GM12878 (cell line): ENCODE results near the gene FARS2. TPM values are rescaled to one million over a fixed set of nuclear protein-coding genes. Genes with fewer than 3 reads are reported as not detected.

ENCODE experiments used
- ATAC-seq: fragments of 200-7000 bp; cut with Tn5 transposase; 3 replicates; pipeline ENCODE4 v1.9.1; 2020; ENCODE audit warnings: mild to moderate bottlenecking, moderate library complexity
- BruUV-seq: library from RNA; stranded (reverse); fragments of 400-500 nt; replicated peaks from 2 replicates; lab custom pipeline; 2021; lab: Mats Ljungman, UMichigan
- CTCF ChIA-PET: fragments of 300-600 bp; sonication (Branson Sonifier 250); formaldehyde crosslinking; extraction: SDS; loops from one replicate; lab custom pipeline; 2021; ENCODE audit warnings: inconsistent platforms; lab: Yijun Ruan, JAX
- POLR2A ChIA-PET: fragments of 350-600 bp; formaldehyde crosslinking; extraction: SDS; loops from one replicate; lab custom pipeline; 2021; ENCODE audit warnings: inconsistent platforms; lab: Charles Lee
- RAD21 ChIA-PET: fragments of 300-600 bp; sonication (Branson Sonifier 250); formaldehyde crosslinking; loops from one replicate; lab custom pipeline; 2023; ENCODE audit warnings: antibody characterized with exemption; ENCODE audit not compliant: unreplicated experiment; lab: Charles Lee
- SMC1A ChIA-PET: fragments of 300-600 bp; sonication (Branson Sonifier 250); formaldehyde crosslinking; loops from one replicate; lab custom pipeline; 2023; ENCODE audit not compliant: unreplicated experiment, uncharacterized antibody; lab: Charles Lee
- DNase-seq: peaks from one replicate; pipeline ENCODE4 v3.0.0-alpha.2; 2011; ENCODE audit warnings: low read depth, low spot score
- FAIRE-seq: peaks from 3 replicates; lab custom pipeline; 2011; peaks lifted over from hg19 to GRCh38; lab: Jason Lieb, UNC
- H2AFZ ChIP-seq: 2 replicates; pipeline ENCODE4 v1.6.0; 2011; ENCODE audit warnings: low read depth, low read length, control low read depth; ENCODE audit not compliant: control insufficient read depth
- H3K27ac ChIP-seq: 2 replicates; pipeline ENCODE4 v1.5.1; 2011; ENCODE audit warnings: control low read depth; ENCODE audit not compliant: control insufficient read depth, insufficient read depth
- H3K27me3 ChIP-seq, 2 experiments: replicated peaks in 1 of 2; 2 replicates each; pipeline versions ENCODE4 v1.6.0 to v1.6.1; 2011; ENCODE audit warnings: low read length in 1 of 2; ENCODE audit not compliant: control insufficient read depth in 2 of 2, insufficient read depth in 2 of 2
- H3K36me3 ChIP-seq, 2 experiments: 2 replicates each; pipeline ENCODE4 v1.5.1; 2011; ENCODE audit warnings: low read length in 1 of 2; ENCODE audit not compliant: control insufficient read depth in 2 of 2, insufficient read depth in 2 of 2
- H3K4me1 ChIP-seq: 2 replicates; pipeline ENCODE4 v1.6.1; 2011; ENCODE audit warnings: mild to moderate bottlenecking, low read length, moderate library complexity, mixed read lengths; ENCODE audit not compliant: control insufficient read depth, insufficient read depth
- H3K4me2 ChIP-seq: 2 replicates; pipeline ENCODE4 v1.6.0; 2011; ENCODE audit warnings: control low read depth; ENCODE audit not compliant: control insufficient read depth, insufficient read depth
- H3K4me3 ChIP-seq: fragments of 200-600 bp; sonication (generic); 2 replicates; pipeline ENCODE4 v1.5.1; 2016
- H3K79me2 ChIP-seq: 2 replicates; pipeline ENCODE4 v1.6.0; 2011; ENCODE audit warnings: low read length; ENCODE audit not compliant: control insufficient read depth, insufficient read depth
- H3K9ac ChIP-seq: 2 replicates; pipeline ENCODE4 v1.8.0; 2011; ENCODE audit warnings: low read length, control low read depth, mixed read lengths; ENCODE audit not compliant: control insufficient read depth, insufficient read depth
- H3K9me3 ChIP-seq: replicated peaks from 3 replicates; pipeline ENCODE4 v1.5.1; 2011; ENCODE audit warnings: mild to moderate bottlenecking, low read length; ENCODE audit not compliant: control insufficient read depth, insufficient read depth
- H4K20me1 ChIP-seq: 2 replicates; pipeline ENCODE4 v1.6.0; 2011; ENCODE audit not compliant: control insufficient read depth, insufficient read depth
- MEF2A ChIP-seq: IDR thresholded peaks from 2 replicates; pipeline ENCODE4 v1.6.1; 2011; ENCODE audit warnings: low read depth, mild to moderate bottlenecking, low read length, moderate library complexity; ENCODE audit not compliant: insufficient read depth
- RAD21 ChIP-seq: IDR thresholded peaks from 2 replicates; pipeline ENCODE4 v1.6.1; 2011; ENCODE audit warnings: mild to moderate bottlenecking, low read depth, low read length, moderate library complexity; ENCODE audit not compliant: insufficient read depth
- RUNX3 ChIP-seq: IDR thresholded peaks from 2 replicates; pipeline ENCODE4 v1.6.1; 2012; ENCODE audit warnings: low read length, inconsistent platforms
- SUPT20H ChIP-seq: IDR thresholded peaks from 2 replicates; pipeline ENCODE4 v1.6.1; 2011; ENCODE audit warnings: low read depth, mild to moderate bottlenecking, low read length, moderate library complexity, borderline replicate concordance; ENCODE audit not compliant: control insufficient read depth
- USF1 ChIP-seq: IDR thresholded peaks from 2 replicates; pipeline ENCODE4 v1.6.1; 2011; ENCODE audit warnings: borderline replicate concordance, low read depth, mild to moderate bottlenecking, moderate library complexity, mixed read lengths, low read length; ENCODE audit not compliant: insufficient read depth; ENCODE audit errors: extremely low read length
- WGBS: methylation state at CpG from one replicate; pipeline ENCODE4 v1.1.6; 2016; ENCODE audit warnings: low lambda C conversion rate; ENCODE audit not compliant: insufficient replicate concordance, insufficient coverage; ENCODE audit errors: missing lambda C conversion rate; 5-methylcytosine and 5-hydroxymethylcytosine counted together
- in situ Hi-C: fragments of 300-500 bp; cut with MboI; formaldehyde crosslinking; loops from 9 replicates; pipeline ENCODE4 v1.14.3; 2018; ENCODE audit warnings: mixed read lengths
- intact Hi-C: fragments of 100-400 bp; cut with micrococcal nuclease; formaldehyde crosslinking; loops from one replicate; pipeline ENCODE4 v1.14.2; 2022; ENCODE audit not compliant: unreplicated experiment
- polyA plus RNA-seq, 11 experiments: library from polyadenylated mRNA; depleted of rRNA in 4 of 11; unstranded in 6 of 11; stranded (reverse) in 5 of 11; fragments of >200 nt; fragmentation: Nextera tagmentation in 4 of 11; fragmentation: Illumina TruSeq in 1 of 11; extraction: Ambion mirVana in 4 of 11; extraction: Trizol in 1 of 11; gene quantifications; 1 replicate in 1 of 11; 2 replicates in 10 of 11; pipeline versions ENCODE4 v1.2.1 to v1.2.3, GENCODE V29; 2011 to 2016; ENCODE audit warnings: inconsistent platforms in 2 of 11, missing spikeins in 2 of 11, low read depth in 1 of 11
- total RNA-seq, 4 experiments: library from RNA; depleted of rRNA in 3 of 4; stranded (reverse); fragments of >200 nt in 3 of 4; fragmentation: Illumina TruSeq in 1 of 4; extraction: Trizol in 1 of 4; gene quantifications; 2 replicates each; pipeline versions ENCODE4 v1.2.1 to v1.2.3, GENCODE V29; 2013 to 2021
- TF ChIP-seq, protein P1 (sequence below): IDR thresholded peaks from 2 replicates; pipeline ENCODE4 v1.6.1; 2012; ENCODE audit warnings: low read length, inconsistent platforms
- TF ChIP-seq, protein P2 (sequence below): fragments of 450-650 bp; IDR thresholded peaks from 2 replicates; pipeline ENCODE4 v1.6.1; 2016; ENCODE audit warnings: mild to moderate bottlenecking, moderate library complexity, borderline replicate concordance

The FARS2 gene
- total and polyA plus RNA-seq, 10 of the 15 experiments (the other 5 are each of a cell fraction or from before 2014, with no cell fraction given) = 16.8 to 46.7 (median 25.6) TPM

DNA sequence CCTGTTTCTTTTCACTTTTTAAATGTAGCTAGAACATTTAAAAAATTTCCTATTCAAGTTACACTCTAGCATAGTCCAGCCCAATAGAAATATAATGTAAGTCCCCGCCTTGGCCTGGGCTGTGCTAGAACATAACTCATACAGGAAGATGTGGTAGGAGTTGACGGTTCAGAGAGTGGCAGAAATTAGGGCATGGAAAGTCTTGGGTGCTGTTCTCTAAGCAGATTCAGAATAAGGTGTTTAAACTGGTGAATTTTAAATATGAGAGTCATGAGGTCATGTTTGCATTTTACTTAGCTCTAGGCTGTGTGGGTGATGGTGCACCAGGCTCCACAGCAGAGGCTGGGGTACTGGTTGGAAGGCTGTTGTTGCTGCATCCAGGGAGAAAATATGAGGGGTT, 256.5 kb downstream of the FARS2 start:
- Histone ChIP-seq H3K9ac (no peak overlapping the region), H3K4me3 (no peak overlapping the region), H4K20me1 (no peaks in the 10 kb centered on the region), H3K4me2 (peak overlapping the region; percentile 38; the same call in 1 of the 2 replicates), H3K27me3 (no peaks in the 10 kb centered on the region), H3K27ac (peak overlapping the region; percentile 9; the same call in 1 of the 2 replicates), H2AFZ (no peak overlapping the region), H3K79me2 (peaks cover 1% of the 10 kb centered on the region; the same call in 1 of the 2 replicates), H3K4me1 (peaks cover 37% of the 10 kb centered on the region), H3K9me3 (no peaks in the 10 kb centered on the region), H3K36me3 (no peaks in the 10 kb centered on the region)
- 69% methylated on average over 2 of the region's 2 CpGs for WGBS
- in situ Hi-C loops (no loop called here), intact Hi-C loops (no loop called here)
- CTCF ChIA-PET = interaction anchor here (0.6 to 5.2 kb wide), 2 partner anchors 10 to 351 kb away, joined by 9 to 53 read pairs; no protein-coding TSS in a partner anchor
- BruUV-seq = no TSS peak
- SMC1A ChIA-PET = interaction anchor here (2.7 to 9.1 kb wide), 3 partner anchors 10 to 49 kb away, joined by 19 to 101 read pairs (median 20); no protein-coding TSS in a partner anchor
- POLR2A ChIA-PET = interaction anchor here (4.0 kb wide), 1 partner anchor 10 kb away, joined by 20 read pairs; no protein-coding TSS in a partner anchor
- FAIRE-seq (no peak), DNase-seq (no peak), ATAC-seq (peak; percentile 72)
- RAD21 ChIA-PET = interaction anchor here (1.2 to 4.9 kb wide), 4 partner anchors 11 to 51 kb away, joined by 4 to 33 read pairs (median 6); no protein-coding TSS in a partner anchor
- TF ChIP-seq USF1 (no peak), RUNX3 (peak; percentile 25; the same call in 1 of the 2 replicates), MEF2A (no peak), RAD21 (peak; percentile 6; the same call in 1 of the 2 replicates), SUPT20H (no peak)
- TF ChIP-seq, protein P1, sequence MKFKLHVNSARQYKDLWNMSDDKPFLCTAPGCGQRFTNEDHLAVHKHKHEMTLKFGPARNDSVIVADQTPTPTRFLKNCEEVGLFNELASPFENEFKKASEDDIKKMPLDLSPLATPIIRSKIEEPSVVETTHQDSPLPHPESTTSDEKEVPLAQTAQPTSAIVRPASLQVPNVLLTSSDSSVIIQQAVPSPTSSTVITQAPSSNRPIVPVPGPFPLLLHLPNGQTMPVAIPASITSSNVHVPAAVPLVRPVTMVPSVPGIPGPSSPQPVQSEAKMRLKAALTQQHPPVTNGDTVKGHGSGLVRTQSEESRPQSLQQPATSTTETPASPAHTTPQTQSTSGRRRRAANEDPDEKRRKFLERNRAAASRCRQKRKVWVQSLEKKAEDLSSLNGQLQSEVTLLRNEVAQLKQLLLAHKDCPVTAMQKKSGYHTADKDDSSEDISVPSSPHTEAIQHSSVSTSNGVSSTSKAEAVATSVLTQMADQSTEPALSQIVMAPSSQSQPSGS = no peak
- TF ChIP-seq, protein P2, sequence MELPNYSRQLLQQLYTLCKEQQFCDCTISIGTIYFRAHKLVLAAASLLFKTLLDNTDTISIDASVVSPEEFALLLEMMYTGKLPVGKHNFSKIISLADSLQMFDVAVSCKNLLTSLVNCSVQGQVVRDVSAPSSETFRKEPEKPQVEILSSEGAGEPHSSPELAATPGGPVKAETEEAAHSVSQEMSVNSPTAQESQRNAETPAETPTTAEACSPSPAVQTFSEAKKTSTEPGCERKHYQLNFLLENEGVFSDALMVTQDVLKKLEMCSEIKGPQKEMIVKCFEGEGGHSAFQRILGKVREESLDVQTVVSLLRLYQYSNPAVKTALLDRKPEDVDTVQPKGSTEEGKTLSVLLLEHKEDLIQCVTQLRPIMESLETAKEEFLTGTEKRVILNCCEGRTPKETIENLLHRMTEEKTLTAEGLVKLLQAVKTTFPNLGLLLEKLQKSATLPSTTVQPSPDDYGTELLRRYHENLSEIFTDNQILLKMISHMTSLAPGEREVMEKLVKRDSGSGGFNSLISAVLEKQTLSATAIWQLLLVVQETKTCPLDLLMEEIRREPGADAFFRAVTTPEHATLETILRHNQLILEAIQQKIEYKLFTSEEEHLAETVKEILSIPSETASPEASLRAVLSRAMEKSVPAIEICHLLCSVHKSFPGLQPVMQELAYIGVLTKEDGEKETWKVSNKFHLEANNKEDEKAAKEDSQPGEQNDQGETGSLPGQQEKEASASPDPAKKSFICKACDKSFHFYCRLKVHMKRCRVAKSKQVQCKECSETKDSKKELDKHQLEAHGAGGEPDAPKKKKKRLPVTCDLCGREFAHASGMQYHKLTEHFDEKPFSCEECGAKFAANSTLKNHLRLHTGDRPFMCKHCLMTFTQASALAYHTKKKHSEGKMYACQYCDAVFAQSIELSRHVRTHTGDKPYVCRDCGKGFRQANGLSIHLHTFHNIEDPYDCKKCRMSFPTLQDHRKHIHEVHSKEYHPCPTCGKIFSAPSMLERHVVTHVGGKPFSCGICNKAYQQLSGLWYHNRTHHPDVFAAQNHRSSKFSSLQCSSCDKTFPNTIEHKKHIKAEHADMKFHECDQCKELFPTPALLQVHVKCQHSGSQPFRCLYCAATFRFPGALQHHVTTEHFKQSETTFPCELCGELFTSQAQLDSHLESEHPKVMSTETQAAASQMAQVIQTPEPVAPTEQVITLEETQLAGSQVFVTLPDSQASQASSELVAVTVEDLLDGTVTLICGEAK = no peak
